IMR-90 (cell line): Measurements from ENCODE around the gene SLC2A13. TPM values are rescaled to one million over a fixed set of nuclear protein-coding genes. Genes with fewer than 3 reads are reported as not detected.

Experiments used
- ATAC-seq: fragments of 200-7000 bp; cut with Tn5 transposase; 2 replicates; pipeline ENCODE4 v1.9.1; 2020; ENCODE audit warnings: low read depth, mild to moderate bottlenecking, moderate library complexity
- BruUV-seq: library from RNA; stranded (reverse); fragments of 400-500 nt; replicated peaks from 2 replicates; lab custom pipeline; 2021; lab: Mats Ljungman, UMichigan
- CTCF ChIA-PET: fragments of 300-600 bp; formaldehyde crosslinking; extraction: SDS; loops from one replicate; lab custom pipeline; 2021; ENCODE audit warnings: antibody characterized with exemption; lab: Yijun Ruan, JAX
- POLR2A ChIA-PET: fragments of 300-600 bp; sonication (Branson Sonifier 250); formaldehyde crosslinking; loops from one replicate; lab custom pipeline; 2022; ENCODE audit warnings: antibody characterized with exemption; ENCODE audit not compliant: unreplicated experiment; lab: Charles Lee
- DNase-seq: peaks from one replicate; pipeline ENCODE4 v3.0.0; 2013
- H2AFZ ChIP-seq: replicated peaks from 2 replicates; pipeline ENCODE3; 2013; ENCODE audit warnings: low read length, mild to moderate bottlenecking; ENCODE audit not compliant: poor library complexity
- H2AK5ac ChIP-seq: 2 replicates; pipeline ENCODE4 v1.6.1; 2013; ENCODE audit warnings: low read depth, low read length, inconsistent platforms
- H2AK9ac ChIP-seq: replicated peaks from 2 replicates; pipeline ENCODE3; 2013; ENCODE audit warnings: mild to moderate bottlenecking, low read depth, low read length, moderate library complexity; ENCODE audit not compliant: poor library complexity
- H2BK120ac ChIP-seq: 2 replicates; pipeline ENCODE4 v1.6.1; 2013; ENCODE audit warnings: low read depth, low read length, inconsistent platforms
- H2BK15ac ChIP-seq: 3 replicates; pipeline ENCODE4 v1.6.1; 2013; ENCODE audit warnings: low read depth, low read length, inconsistent platforms
- H2BK20ac ChIP-seq: 2 replicates; pipeline ENCODE4 v1.6.1; 2013; ENCODE audit warnings: low read depth, mild to moderate bottlenecking, inconsistent platforms, low read length, moderate library complexity
- H2BK5ac ChIP-seq: 2 replicates; pipeline ENCODE4 v1.6.1; 2013; ENCODE audit warnings: mild to moderate bottlenecking, low read depth, low read length, inconsistent platforms; ENCODE audit not compliant: poor library complexity, severe bottlenecking
- H3K14ac ChIP-seq: replicated peaks from 2 replicates; pipeline ENCODE4 v1.6.1; 2013; ENCODE audit warnings: low read depth, low read length, inconsistent platforms
- H3K18ac ChIP-seq: 2 replicates; pipeline ENCODE4 v1.6.1; 2013; ENCODE audit warnings: low read depth, low read length, control low read depth
- H3K23ac ChIP-seq: 2 replicates; pipeline ENCODE4 v1.6.1; 2013; ENCODE audit warnings: low read depth, low read length, inconsistent platforms
- H3K27ac ChIP-seq: 2 replicates; pipeline ENCODE4 v1.5.1; 2013; ENCODE audit warnings: mild to moderate bottlenecking, control low read depth, low read length; ENCODE audit not compliant: insufficient read depth
- H3K27me3 ChIP-seq: 2 replicates; pipeline ENCODE4 v1.6.1; 2013; ENCODE audit warnings: low read length; ENCODE audit not compliant: control insufficient read depth, insufficient read depth
- H3K36me3 ChIP-seq: 2 replicates; pipeline ENCODE4 v1.6.1; 2013; ENCODE audit warnings: low read length, mixed read lengths; ENCODE audit not compliant: control insufficient read depth, insufficient read depth
- H3K4ac ChIP-seq: 2 replicates; pipeline ENCODE4 v1.6.1; 2013; ENCODE audit warnings: low read depth, low read length, inconsistent platforms
- H3K4me1 ChIP-seq: 2 replicates; pipeline ENCODE4 v1.6.1; 2013; ENCODE audit warnings: low read length, mixed read lengths; ENCODE audit not compliant: control insufficient read depth, insufficient read depth
- H3K4me2 ChIP-seq: 2 replicates; pipeline ENCODE4 v1.6.1; 2013; ENCODE audit warnings: low read depth, mild to moderate bottlenecking, control low read depth, low read length, moderate library complexity
- H3K4me3 ChIP-seq: 2 replicates; pipeline ENCODE4 v1.5.1; 2013; ENCODE audit warnings: low read depth, mild to moderate bottlenecking, control low read depth, low read length, moderate library complexity; ENCODE audit not compliant: insufficient read depth
- H3K56ac ChIP-seq: 2 replicates; pipeline ENCODE4 v1.6.1; 2013; ENCODE audit warnings: low read length, inconsistent platforms; ENCODE audit not compliant: insufficient read depth; ENCODE audit errors: extremely low read depth
- H3K79me1 ChIP-seq, 2 experiments: 2 replicates each; pipeline ENCODE4 v1.6.1; 2013; ENCODE audit warnings: low read length in 2 of 2, inconsistent platforms in 1 of 2, low read depth in 1 of 2
- H3K9ac ChIP-seq: 2 replicates; pipeline ENCODE4 v1.6.1; 2013; ENCODE audit warnings: low read depth, low read length, control low read depth
- H3K9me1 ChIP-seq: 2 replicates; pipeline ENCODE4 v1.6.1; 2013; ENCODE audit warnings: low read length, inconsistent platforms; ENCODE audit not compliant: insufficient read depth
- H3K9me3 ChIP-seq: 2 replicates; pipeline ENCODE4 v1.6.1; 2013; ENCODE audit warnings: low read length; ENCODE audit not compliant: control insufficient read depth, insufficient read depth
- H4K20me1 ChIP-seq: 2 replicates; pipeline ENCODE4 v1.6.1; 2013; ENCODE audit warnings: low read length, inconsistent platforms; ENCODE audit not compliant: insufficient read depth
- H4K5ac ChIP-seq: 2 replicates; pipeline ENCODE4 v1.6.1; 2013; ENCODE audit warnings: mild to moderate bottlenecking, low read depth, low read length, control low read depth
- H4K8ac ChIP-seq, 2 experiments: 2 replicates each; pipeline ENCODE4 v1.6.1; 2013; ENCODE audit warnings: low read depth in 2 of 2, low read length in 2 of 2, control low read depth in 1 of 2, inconsistent platforms in 1 of 2
- H4K91ac ChIP-seq: 2 replicates; pipeline ENCODE4 v1.6.1; 2013; ENCODE audit warnings: low read depth, low read length, inconsistent platforms; ENCODE audit not compliant: insufficient read depth
- CHD1 ChIP-seq: IDR thresholded peaks from 2 replicates; pipeline ENCODE4 v1.6.1; 2012; ENCODE audit warnings: low read depth, low read length, improper control_type of control experiment
- FOS ChIP-seq: fragments of 150-350 bp; IDR thresholded peaks from 2 replicates; pipeline ENCODE4 v1.6.1; 2016; ENCODE audit warnings: low read depth, low read length
- MAZ ChIP-seq: IDR thresholded peaks from 2 replicates; pipeline ENCODE4 v1.6.1; 2012; ENCODE audit warnings: low read depth, mild to moderate bottlenecking, low read length, improper control_type of control experiment, moderate library complexity, borderline replicate concordance
- RCOR1 ChIP-seq: IDR thresholded peaks from 2 replicates; pipeline ENCODE4 v1.6.1; 2012; ENCODE audit warnings: mild to moderate bottlenecking, low read length, improper control_type of control experiment; ENCODE audit not compliant: insufficient replicate concordance
- WGBS, 2 experiments: methylation state at CpG; one replicate each; pipeline versions ENCODE4 v1.1.5 to v1.1.7; 2013; ENCODE audit warnings: missing lambda C conversion rate in 2 of 2; ENCODE audit not compliant: insufficient read length in 1 of 2; ENCODE audit errors: extremely low coverage in 2 of 2; 5-methylcytosine and 5-hydroxymethylcytosine counted together
- dilution Hi-C: fragments of 300-500 bp; cut with HindIII; formaldehyde crosslinking; loops from one replicate; pipeline ENCODE4 v1.14.3; 2018; ENCODE audit warnings: low sequenced_read_pairs; ENCODE audit not compliant: unreplicated experiment
- in situ Hi-C: fragments of 300-500 bp; cut with MboI; formaldehyde crosslinking; loops from 3 replicates; pipeline ENCODE4 v1.14.3; 2019; ENCODE audit warnings: low sequenced_read_pairs, inconsistent platforms, mixed read lengths
- intact Hi-C: fragments of 100-400 bp; cut with micrococcal nuclease; formaldehyde crosslinking; loops from 2 replicates; pipeline ENCODE4 v1.10.0; 2022
- polyA plus RNA-seq, 3 experiments: library from polyadenylated mRNA; depleted of rRNA; stranded (reverse); fragments of >200 nt; gene quantifications; 2 replicates each; pipeline ENCODE4 v1.2.3, GENCODE V29; 2012; ENCODE audit warnings: low replicate concordance in 1 of 3
- total RNA-seq: library from RNA; depleted of rRNA; stranded (reverse); fragments of >200 nt; gene quantifications from 2 replicates; pipeline ENCODE4 v1.2.3, GENCODE V29; 2012

SLC2A13 gene
- total and polyA plus RNA-seq, 2 of the 4 experiments (the other 2 are of a cell fraction) = 1.5 to 3.9 TPM

DNA sequence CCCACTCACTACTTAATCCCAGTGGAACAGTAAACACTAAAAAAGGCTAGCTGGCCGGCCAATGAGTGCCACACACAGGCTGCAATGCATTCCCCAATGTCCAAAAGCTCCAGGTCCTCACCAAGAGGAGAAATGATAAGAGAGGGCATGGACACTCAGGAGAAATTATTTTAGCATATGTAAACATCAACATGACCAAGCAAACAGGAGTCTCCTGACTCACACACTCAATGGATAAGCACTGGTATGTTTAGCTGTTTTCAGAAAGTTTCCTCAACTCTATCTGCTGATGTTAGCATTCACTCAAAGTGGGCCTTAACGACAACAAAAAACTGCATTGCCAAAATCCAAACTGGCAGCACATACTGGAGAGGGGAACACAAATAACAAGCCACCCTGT lies 105.0 kb downstream of the SLC2A13 start:
- no CpG with 5 or more reads among the region's 2 CpGs for WGBS, 2 experiments
- Histone ChIP-seq H2BK15ac (no peak overlapping the region), H3K9ac (no peak overlapping the region), H3K27ac (no peak overlapping the region), H2BK20ac (no peak overlapping the region), H2AFZ (no peak overlapping the region), H3K23ac (no peak overlapping the region), H3K4me3 (no peak overlapping the region), H3K79me1 (no peaks in the 10 kb centered on the region), H4K20me1 (no peaks in the 10 kb centered on the region), H3K36me3 (no peaks in the 10 kb centered on the region), H3K27me3 (no peaks in the 10 kb centered on the region), H2AK9ac (no peak overlapping the region), H3K4me1 (no peaks in the 10 kb centered on the region), H3K18ac (no peak overlapping the region), H3K9me3 (no peaks in the 10 kb centered on the region; the same call in 1 of the 2 replicates), H4K5ac (no peak overlapping the region), H2BK5ac (no peak overlapping the region), H4K91ac (no peak overlapping the region), H3K14ac (no peak overlapping the region), H4K8ac (no peak overlapping the region), H2AK5ac (no peak overlapping the region), H3K56ac (no peak overlapping the region), H3K4me2 (no peak overlapping the region), H3K4ac (no peak overlapping the region), H2BK120ac (no peak overlapping the region), H3K9me1 (no peaks in the 10 kb centered on the region)
- no TSS peak for BruUV-seq
- POLR2A ChIA-PET = no interaction called here
- ATAC-seq = no peak
- intact Hi-C loops (no loop called here), in situ Hi-C loops (no loop called here), dilution Hi-C loops (no loop called here)
- no peak for DNase-seq
- CTCF ChIA-PET = no interaction called here
- TF ChIP-seq MAZ = no peak
- no peak for TF ChIP-seq CHD1
- TF ChIP-seq RCOR1 = no peak
- no peak for TF ChIP-seq FOS
